Measurements from ENCODE around the gene FRYL.
"Not testable (repeated sequence)": the region's sequence is repeated elsewhere in the genome, so short reads cannot be mapped to it uniquely, and the experiment has no call there.

Gene FRYL

GRCh38 chr4:48653217-48654014 lies 126.7 kb downstream of the FRYL start:
- no peak for DNase-seq

GRCh38 chr4:48651914-48652313 lies 128.2 kb downstream of the FRYL start:
- DNase-seq: no peak

GRCh38 chr4:48649505-48649904 lies 130.6 kb downstream of the FRYL start:
- no peak for DNase-seq

- no peak for DNase-seq
These were observed 134.8 kb downstream of the FRYL start for GRCh38 chr4:48645225-48645794.

DNA sequence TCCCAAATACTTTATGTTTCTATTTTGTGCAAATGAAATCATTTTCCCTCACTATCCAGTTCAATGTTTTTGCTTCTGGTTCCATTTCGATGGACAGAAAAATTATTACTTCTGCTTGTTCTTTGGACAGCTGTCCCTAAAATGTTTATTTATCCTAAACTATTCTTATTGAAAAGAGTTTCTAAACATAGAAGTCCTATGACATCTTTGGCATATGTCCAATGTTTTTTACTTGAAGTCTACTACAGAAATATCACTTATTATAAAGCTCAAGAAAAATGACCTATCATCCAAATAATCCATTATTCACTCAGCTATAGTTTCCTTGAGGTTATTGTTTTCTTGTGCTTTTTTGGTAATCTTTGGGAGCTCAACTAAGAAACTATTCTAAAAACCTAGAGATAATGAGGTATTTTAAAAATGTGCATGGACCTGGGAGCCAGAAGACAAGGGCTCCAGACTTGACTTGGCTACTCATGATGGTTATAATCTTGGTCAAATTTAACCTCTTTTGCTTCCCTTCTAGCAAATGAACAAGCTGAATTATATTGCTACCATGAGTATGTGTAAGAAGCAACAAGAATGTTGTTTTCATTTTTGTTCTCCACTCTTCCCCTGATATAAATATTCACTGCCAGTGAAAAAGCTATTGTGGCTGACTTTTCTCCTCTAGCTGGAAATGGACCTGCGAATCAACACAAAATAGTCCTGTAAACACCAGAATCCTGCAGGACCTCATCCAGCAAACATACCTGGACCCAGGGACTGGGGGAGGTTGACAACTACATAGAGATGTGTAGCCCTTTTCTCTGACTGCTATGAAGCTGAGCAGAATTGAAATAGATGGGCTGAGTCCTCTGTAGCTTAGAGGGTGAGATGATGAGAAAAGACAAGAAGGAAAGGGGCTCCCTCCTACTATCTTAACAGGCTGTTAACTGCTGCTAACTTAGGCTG lies 137.4 kb downstream of the FRYL start:
- DNase-seq: no peak

DNA sequence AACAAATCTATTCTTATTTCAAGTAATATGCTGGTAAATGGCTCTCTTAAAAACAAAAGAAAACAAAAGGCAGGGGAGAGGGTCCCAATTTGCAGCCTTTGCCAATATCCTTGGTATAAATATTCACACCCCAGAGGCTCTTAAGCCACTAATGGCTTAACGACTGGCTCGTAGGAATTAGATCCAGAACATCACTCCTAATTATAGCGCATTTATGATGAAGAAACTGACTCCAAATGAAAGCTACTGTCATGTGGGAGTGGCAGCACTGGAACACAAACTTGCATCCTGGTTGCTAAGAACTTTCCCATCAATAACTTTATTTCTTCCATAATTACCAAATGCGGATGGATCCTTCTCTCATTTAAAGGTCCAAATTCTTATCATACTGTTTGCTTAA lies 138.7 kb downstream of the FRYL start:
- DNase-seq: no peak

DNA sequence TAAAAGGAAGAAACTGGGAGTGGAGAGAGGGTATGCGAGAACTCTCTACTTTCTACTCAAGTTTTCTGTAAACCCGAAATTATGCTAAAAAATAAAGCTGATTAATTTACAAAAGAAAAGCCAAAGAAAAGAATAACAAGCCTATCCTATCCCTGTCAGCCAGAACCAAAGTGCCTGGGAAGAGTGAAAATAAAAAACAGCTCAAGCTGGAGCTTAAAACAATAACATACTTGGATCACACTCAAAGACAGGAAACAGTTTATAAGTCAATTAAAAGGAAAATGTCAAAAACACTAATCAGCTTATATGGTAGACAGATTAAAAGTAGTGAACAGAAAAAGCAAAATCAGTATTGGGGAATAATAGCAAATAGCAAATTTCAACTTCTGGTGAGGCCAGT lies 139.4 kb downstream of the FRYL start:
- DNase-seq: no peak

DNA sequence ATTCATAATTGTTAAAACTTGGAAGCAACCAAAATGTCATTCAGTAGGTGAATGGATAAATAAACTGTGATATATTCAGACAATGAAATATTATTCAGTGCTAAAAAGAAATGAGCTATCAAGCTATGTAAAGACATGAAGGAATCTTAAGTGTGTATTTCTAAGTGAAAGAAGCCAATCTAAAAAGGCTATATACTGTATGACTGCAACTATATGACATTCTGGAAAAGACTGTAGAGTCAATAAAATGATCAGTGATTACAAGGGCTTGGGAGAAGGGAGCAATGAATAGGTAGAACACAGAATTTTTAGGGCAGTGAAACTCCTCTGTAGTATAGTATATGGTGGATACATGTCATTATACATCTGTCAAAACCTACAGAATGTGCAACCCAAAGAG lies 139.9 kb downstream of the FRYL start:
- no peak for DNase-seq

DNA sequence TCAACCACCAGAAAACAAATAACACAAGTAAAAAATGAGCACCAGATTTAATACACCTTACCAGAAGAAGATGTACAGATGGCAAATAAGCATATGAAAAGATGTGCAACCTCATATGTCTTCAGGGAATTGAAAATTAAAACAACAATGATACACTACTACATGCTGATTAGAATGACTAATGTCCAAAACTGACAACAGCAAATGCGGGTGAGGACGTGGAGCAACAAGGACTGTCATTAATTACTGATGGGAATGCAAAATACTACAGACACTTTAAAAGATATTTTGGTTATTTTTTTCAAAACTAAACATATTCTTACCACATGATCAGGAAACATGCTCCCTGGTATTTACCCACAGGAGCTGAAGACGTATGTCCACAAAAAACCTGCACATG lies 140.3 kb downstream of the FRYL start:
- DNase-seq: no peak

- DNase-seq: not testable (repeated sequence)
These were observed 141.5 kb downstream of the FRYL start for GRCh38 chr4:48638586-48638985.

DNA sequence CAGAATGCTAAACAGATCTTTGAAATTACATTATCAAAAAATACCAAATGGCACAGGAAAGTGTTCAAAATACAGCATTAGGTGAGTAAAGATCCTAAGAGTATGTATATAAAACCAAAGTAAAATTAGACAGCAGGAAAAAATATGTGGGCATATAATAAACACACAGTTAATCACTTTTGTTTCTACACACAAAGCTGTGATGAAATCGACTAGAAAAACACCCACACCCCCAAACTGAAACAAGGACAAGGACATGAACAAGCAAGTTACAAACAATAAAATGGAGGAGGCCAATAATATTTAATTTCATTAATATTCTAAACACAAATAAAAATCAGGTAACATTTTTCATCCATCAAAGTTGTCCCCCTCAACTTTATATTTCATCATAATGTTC lies 143.2 kb downstream of the FRYL start:
- peak; percentile 51 to 58 for DNase-seq

GRCh38 chr4:48635980-48636379 lies 144.1 kb downstream of the FRYL start:
- DNase-seq: no peak

- DNase-seq: peak; percentile 6 to 8
These were observed 144.8 kb downstream of the FRYL start for GRCh38 chr4:48635310-48635709.

DNA sequence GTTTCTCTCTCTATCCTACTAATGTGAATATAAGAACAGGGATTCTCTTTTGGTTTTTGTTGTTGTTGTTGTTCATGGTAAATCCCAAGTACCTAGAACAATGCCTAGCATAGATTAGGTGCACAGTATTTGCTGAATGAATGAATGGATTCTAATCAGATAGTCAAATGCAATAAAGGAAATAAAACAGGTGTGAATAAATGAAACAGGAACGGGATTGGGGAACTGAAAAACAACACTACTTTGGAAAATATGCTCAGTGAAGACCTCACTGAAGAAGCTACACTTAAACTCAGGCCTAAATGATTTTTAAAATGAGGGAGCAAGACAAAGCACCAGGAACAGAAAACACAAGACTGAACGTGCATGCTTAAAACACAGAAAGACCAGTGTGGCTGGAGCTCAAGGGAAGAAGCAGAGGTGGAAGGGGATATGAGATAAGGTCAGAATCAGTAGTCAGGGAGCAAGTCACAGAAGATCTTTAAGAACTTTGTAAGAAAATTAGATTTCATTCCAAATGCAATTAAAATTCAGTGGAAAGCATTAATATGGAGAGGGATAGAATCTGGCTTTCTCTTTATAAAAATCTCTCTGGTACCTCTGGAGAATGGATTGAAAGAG lies 145.3 kb downstream of the FRYL start:
- no peak for DNase-seq

- DNase-seq: no peak
These were observed 146.4 kb downstream of the FRYL start for GRCh38 chr4:48633657-48634056.

DNA sequence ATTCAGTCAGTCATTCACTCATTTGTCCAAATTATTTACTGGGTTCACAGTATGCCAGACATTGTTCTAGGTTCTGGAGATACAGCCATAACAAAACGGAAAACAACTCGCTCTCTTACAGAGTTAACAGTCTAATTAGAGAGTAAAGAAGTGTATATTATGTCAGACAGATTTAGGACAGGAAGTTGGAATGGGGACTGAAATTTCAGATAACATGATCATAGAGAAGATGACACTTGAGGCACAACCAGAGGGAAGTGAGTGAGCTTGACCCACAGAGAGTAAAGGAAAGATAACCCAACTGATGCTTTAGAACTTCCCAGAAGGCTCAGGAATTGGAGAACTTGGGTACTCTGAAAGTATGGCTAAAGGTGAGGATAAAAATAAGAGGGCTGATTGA lies 150.6 kb downstream of the FRYL start:
- no peak for DNase-seq

- DNase-seq: no peak
These were observed 156.8 kb downstream of the FRYL start for GRCh38 chr4:48623182-48623780.

DNA sequence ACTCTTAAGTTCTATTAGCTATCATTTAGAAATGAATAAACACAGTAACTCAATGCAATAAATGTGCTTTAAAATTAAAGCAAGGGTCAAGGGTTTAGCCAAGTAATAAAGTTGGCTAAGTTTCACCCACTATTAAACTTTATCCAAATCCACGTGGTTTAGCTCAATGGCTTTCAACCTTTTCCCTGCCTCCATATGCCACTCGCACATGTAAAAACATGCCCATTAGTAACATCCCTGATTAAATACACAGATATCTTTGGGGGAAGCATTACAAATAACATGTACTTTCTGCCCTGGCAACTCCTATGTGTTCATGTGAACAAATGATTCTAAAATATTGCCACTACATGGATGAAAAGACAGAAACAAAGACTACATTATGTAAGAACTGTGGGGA lies 159.2 kb downstream of the FRYL start:
- no peak for DNase-seq

DNA sequence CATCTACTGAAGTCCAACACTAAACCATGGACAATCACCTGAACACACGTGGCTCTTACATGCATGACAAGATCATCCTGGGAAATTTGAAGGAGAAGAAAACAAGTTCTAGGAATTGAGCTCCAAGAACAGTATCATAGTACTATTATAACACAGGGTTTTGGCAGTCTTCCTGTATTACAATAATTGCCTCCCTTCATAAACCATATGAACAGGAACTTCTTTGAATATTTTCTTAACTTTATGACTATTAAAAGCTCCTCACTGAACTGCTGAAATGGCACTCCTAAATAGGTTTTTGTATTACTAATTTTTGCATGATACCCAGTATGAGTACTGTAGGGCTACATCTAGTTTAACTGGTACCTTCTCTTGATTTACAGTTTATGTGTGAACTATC lies 160.0 kb downstream of the FRYL start:
- no peak for DNase-seq

DNA sequence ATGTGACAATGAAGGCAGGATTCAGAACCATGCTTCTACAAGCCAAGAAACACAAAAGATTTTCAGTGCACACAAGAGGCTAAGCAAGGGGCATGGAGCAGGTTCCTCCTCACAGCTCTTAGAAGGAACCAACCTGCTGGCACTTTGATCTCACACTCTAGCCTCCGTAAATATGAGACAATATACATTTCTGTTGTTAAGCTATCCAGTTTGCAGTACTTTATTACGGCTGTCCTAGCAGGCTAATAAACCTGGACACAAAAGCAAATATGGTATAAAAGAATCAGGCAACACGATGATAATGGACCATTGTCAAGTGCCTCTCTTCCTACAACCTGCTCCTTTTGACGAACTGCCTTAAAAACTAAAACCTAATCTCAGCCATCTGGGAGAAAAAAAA lies 175.6 kb downstream of the FRYL start:
- no peak for DNase-seq

DNA sequence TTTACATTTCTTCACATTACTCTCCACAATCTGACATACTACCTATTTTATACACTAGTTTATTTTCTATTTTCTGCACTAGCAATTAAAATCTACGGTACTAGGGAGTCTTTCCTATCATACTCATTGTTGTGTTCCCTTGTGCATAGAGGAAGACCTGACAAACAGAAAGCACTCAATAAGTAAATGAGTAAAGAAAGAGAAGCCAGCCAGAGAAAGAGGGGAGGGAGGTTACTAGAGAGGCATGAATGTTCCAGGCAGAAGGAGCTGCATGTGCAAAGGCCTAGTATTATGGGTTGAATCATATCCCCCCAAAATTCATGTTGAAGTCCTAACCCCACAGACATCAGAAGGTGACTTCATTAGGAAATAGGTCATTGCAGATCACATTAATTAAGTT lies 176.0 kb downstream of the FRYL start:
- no peak for DNase-seq

- DNase-seq: no peak
These were observed 176.6 kb downstream of the FRYL start for GRCh38 chr4:48603366-48604003.
